HepG2 (cell line): Measurements from ENCODE around the gene SEC14L5. TPM values are rescaled to one million over a fixed set of nuclear protein-coding genes. Genes with fewer than 3 reads are reported as not detected.

ENCODE experiments used
- ATF7 ChIP-seq, 2 experiments: fragments of 450-650 bp in 1 of 2; sonication (generic) in 1 of 2; formaldehyde crosslinking in 1 of 2; IDR thresholded peaks; 2 replicates each; pipeline versions ENCODE4 v1.4.0 to v1.6.1; 2016 to 2020; ENCODE audit warnings: antibody characterized with exemption in 1 of 2, mild to moderate bottlenecking in 1 of 2, missing genetic modification reagents in 1 of 2
- ESRRA ChIP-seq: sonication (generic); formaldehyde crosslinking; IDR thresholded peaks from 2 replicates; pipeline ENCODE4 v1.5.1; 2020; ENCODE audit warnings: mild to moderate bottlenecking, low read depth, missing genetic modification reagents
- FOXO1 ChIP-seq: sonication (generic); formaldehyde crosslinking; IDR thresholded peaks from 2 replicates; pipeline ENCODE4 v1.4.0; 2020; ENCODE audit warnings: missing genetic modification reagents
- GPN1 ChIP-seq: sonication (generic); formaldehyde crosslinking; IDR thresholded peaks from 2 replicates; pipeline ENCODE4 v1.5.1; 2020; ENCODE audit warnings: missing genetic modification reagents, borderline replicate concordance
- HMGA1 ChIP-seq: sonication (generic); formaldehyde crosslinking; conservative IDR thresholded peaks from 2 replicates; pipeline ENCODE4 v1.4.0; 2020; ENCODE audit warnings: missing genetic modification reagents
- HNRNPK ChIP-seq: fragments of 200-400 bp; formaldehyde crosslinking; IDR thresholded peaks from 2 replicates; pipeline ENCODE4 v1.6.1; 2018; ENCODE audit warnings: low read length, low read depth, moderate library complexity, mild to moderate bottlenecking; ENCODE audit not compliant: poor library complexity, severe bottlenecking
- KLF16 ChIP-seq, 2 experiments: sonication (generic) in 1 of 2; formaldehyde crosslinking in 1 of 2; IDR thresholded peaks; 2 replicates each; pipeline versions ENCODE4 v1.6.1 to v1.8.0; 2016 to 2023; ENCODE audit warnings: missing genetic modification reagents in 2 of 2, missing compliant biosample characterization in 1 of 2
- MEIS1 ChIP-seq: sonication (generic); formaldehyde crosslinking; IDR thresholded peaks from 2 replicates; pipeline ENCODE4 v1.9.0; 2021; ENCODE audit warnings: mild to moderate bottlenecking, missing genetic modification reagents, moderate library complexity, borderline replicate concordance
- MXD3 ChIP-seq: IDR thresholded peaks from 2 replicates; pipeline ENCODE4 v1.6.1; 2016; ENCODE audit warnings: mild to moderate bottlenecking, missing biosample characterization, missing genetic modification reagents
- NR2F2 ChIP-seq: IDR thresholded peaks from 2 replicates; pipeline ENCODE4 v1.6.1; 2012; ENCODE audit warnings: low read depth, inconsistent platforms, borderline replicate concordance
- NR2F6 ChIP-seq, 2 experiments: IDR thresholded peaks; 2 replicates each; pipeline ENCODE4 v1.6.1; 2016; ENCODE audit warnings: antibody characterized with exemption in 1 of 2, mild to moderate bottlenecking in 1 of 2
- RARG ChIP-seq: sonication (generic); formaldehyde crosslinking; IDR thresholded peaks from 2 replicates; pipeline ENCODE4 v1.4.0; 2020; ENCODE audit warnings: low read depth, mild to moderate bottlenecking, missing genetic modification reagents
- RCOR2 ChIP-seq: IDR thresholded peaks from 2 replicates; pipeline ENCODE4 v1.6.1; 2016; ENCODE audit warnings: missing biosample characterization, missing genetic modification reagents
- RFXANK ChIP-seq: IDR thresholded peaks from 2 replicates; pipeline ENCODE4 v1.6.1; 2016
- SOX6 ChIP-seq, 2 experiments: fragments of 450-650 bp in 1 of 2; sonication (generic) in 1 of 2; formaldehyde crosslinking in 1 of 2; IDR thresholded peaks; 2 replicates each; pipeline versions ENCODE4 v1.4.0 to v1.6.1; 2017 to 2020; ENCODE audit warnings: antibody characterized with exemption in 1 of 2, mild to moderate bottlenecking in 1 of 2, missing genetic modification reagents in 1 of 2
- SRY ChIP-seq: sonication (generic); formaldehyde crosslinking; IDR thresholded peaks from 2 replicates; pipeline ENCODE4 v1.8.0; 2022; ENCODE audit warnings: mild to moderate bottlenecking, missing genetic modification reagents
- ZNF547 ChIP-seq: sonication (generic); formaldehyde crosslinking; IDR thresholded peaks from 2 replicates; pipeline ENCODE4 v1.5.1; 2020; ENCODE audit warnings: mild to moderate bottlenecking, missing genetic modification reagents
- ZNF563 ChIP-seq: sonication (generic); formaldehyde crosslinking; IDR thresholded peaks from 2 replicates; pipeline ENCODE4 v1.8.0; 2022; ENCODE audit warnings: mild to moderate bottlenecking, moderate library complexity, missing genetic modification reagents
- ZNF704 ChIP-seq: sonication (generic); formaldehyde crosslinking; IDR thresholded peaks from 2 replicates; pipeline ENCODE4 v1.8.1; 2023; ENCODE audit warnings: mild to moderate bottlenecking, inconsistent platforms, moderate library complexity, missing genetic modification reagents, borderline replicate concordance
- polyA plus RNA-seq, 8 experiments: library from polyadenylated mRNA; depleted of rRNA in 3 of 8; stranded (reverse) in 7 of 8; unstranded in 1 of 8; fragments of >200 nt; fragmentation: Illumina TruSeq in 4 of 8; extraction: Trizol in 4 of 8; gene quantifications; 2 replicates each; pipeline versions ENCODE4 v1.2.1 to v1.2.3, GENCODE V29; 2011 to 2016; ENCODE audit warnings: low read depth in 4 of 8, missing spikeins in 1 of 8, mixed read lengths in 1 of 8; ENCODE audit not compliant: insufficient read depth in 1 of 8
- total RNA-seq, 5 experiments: library from RNA; depleted of rRNA; stranded (reverse); fragments of >200 nt; fragmentation: Illumina TruSeq; extraction: Trizol; gene quantifications; 2 replicates each; pipeline ENCODE4 v1.2.3, GENCODE V29; 2016; ENCODE audit warnings: low read depth in 1 of 5
- TF ChIP-seq, protein P1 (sequence below): sonication (generic); formaldehyde crosslinking; IDR thresholded peaks from 2 replicates; pipeline ENCODE4 v1.4.0; 2020; ENCODE audit warnings: missing genetic modification reagents; ENCODE audit errors: not compliant biosample characterization
- TF ChIP-seq, protein P2 (sequence below): sonication (generic); formaldehyde crosslinking; IDR thresholded peaks from 2 replicates; pipeline ENCODE4 v1.4.0; 2020; ENCODE audit warnings: mild to moderate bottlenecking, missing genetic modification reagents

SEC14L5 gene
- total and polyA plus RNA-seq, 2 of the 13 experiments (the other 11 are each of a cell fraction or from before 2014, with no cell fraction given): 0.40 to 0.42 TPM

DNA sequence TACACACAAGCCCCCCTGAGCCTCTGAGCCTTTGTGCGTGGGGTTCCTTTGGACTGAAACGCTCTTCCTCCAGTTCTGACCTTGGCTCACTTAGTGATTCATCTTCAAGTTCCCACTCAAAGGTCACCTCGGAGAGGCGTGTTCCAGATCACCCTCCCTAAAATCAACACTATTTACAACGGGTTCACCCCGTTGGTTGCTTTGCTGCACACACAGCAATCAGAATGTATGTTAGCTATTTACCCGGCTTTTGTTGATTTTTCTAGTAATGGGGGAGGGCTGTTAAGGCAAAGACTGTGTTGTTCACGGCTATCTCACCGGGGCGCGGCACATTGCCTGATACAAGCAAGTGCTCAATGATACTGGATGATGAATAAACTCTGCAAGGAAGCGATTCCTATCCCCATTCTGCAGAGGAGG is 74.6 kb downstream of the SEC14L5 start (continued):
- no peak for TF ChIP-seq ZNF704 (CRISPR knock-in tag)
- no peak for TF ChIP-seq MXD3
- no peak for TF ChIP-seq FOXO1 (CRISPR knock-in tag)
- TF ChIP-seq NR2F6 (IDR thresholded peaks at IDR 0.05): peak; percentile 60
- peak; percentile 68; the same call in 1 of the 2 replicates for TF ChIP-seq NR2F6 (CRISPR knock-in tag; IDR thresholded peaks at IDR 0.05)
- TF ChIP-seq SRY: no peak
- TF ChIP-seq RFXANK (CRISPR knock-in tag): no peak
- no peak for TF ChIP-seq ZNF563 (CRISPR knock-in tag)
- TF ChIP-seq MEIS1 (CRISPR knock-in tag): 0 out of 2 replicates have a peak, but pooled peaks have one; percentile 42
- TF ChIP-seq HMGA1 (CRISPR knock-in tag): no peak
- TF ChIP-seq ZNF547: 0 out of 2 replicates have a peak, but pooled peaks have one; percentile 6
- no peak for TF ChIP-seq ATF7 (IDR thresholded peaks at IDR 0.05)
- TF ChIP-seq ATF7 (CRISPR knock-in tag; IDR thresholded peaks at IDR 0.05): no peak
- TF ChIP-seq RARG (CRISPR knock-in tag): no peak
- TF ChIP-seq KLF16 (CRISPR knock-in tag; IDR thresholded peaks at IDR 0.05): no peak
- TF ChIP-seq ESRRA (CRISPR knock-in tag): no peak; the same call in 1 of the 2 replicates
- TF ChIP-seq, protein P1, sequence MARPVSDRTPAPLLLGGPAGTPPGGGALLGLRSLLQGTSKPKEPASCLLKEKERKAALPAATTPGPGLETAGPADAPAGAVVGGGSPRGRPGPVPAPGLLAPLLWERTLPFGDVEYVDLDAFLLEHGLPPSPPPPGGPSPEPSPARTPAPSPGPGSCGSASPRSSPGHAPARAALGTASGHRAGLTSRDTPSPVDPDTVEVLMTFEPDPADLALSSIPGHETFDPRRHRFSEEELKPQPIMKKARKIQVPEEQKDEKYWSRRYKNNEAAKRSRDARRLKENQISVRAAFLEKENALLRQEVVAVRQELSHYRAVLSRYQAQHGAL (CRISPR knock-in tag): no peak
- no peak for TF ChIP-seq GPN1 (CRISPR knock-in tag)
- no peak for TF ChIP-seq SOX6 (IDR thresholded peaks at IDR 0.05)
- TF ChIP-seq SOX6 (CRISPR knock-in tag; IDR thresholded peaks at IDR 0.05): peak; percentile 58; the same call in 1 of the 2 replicates
- no peak for TF ChIP-seq HNRNPK
- TF ChIP-seq, protein P2, sequence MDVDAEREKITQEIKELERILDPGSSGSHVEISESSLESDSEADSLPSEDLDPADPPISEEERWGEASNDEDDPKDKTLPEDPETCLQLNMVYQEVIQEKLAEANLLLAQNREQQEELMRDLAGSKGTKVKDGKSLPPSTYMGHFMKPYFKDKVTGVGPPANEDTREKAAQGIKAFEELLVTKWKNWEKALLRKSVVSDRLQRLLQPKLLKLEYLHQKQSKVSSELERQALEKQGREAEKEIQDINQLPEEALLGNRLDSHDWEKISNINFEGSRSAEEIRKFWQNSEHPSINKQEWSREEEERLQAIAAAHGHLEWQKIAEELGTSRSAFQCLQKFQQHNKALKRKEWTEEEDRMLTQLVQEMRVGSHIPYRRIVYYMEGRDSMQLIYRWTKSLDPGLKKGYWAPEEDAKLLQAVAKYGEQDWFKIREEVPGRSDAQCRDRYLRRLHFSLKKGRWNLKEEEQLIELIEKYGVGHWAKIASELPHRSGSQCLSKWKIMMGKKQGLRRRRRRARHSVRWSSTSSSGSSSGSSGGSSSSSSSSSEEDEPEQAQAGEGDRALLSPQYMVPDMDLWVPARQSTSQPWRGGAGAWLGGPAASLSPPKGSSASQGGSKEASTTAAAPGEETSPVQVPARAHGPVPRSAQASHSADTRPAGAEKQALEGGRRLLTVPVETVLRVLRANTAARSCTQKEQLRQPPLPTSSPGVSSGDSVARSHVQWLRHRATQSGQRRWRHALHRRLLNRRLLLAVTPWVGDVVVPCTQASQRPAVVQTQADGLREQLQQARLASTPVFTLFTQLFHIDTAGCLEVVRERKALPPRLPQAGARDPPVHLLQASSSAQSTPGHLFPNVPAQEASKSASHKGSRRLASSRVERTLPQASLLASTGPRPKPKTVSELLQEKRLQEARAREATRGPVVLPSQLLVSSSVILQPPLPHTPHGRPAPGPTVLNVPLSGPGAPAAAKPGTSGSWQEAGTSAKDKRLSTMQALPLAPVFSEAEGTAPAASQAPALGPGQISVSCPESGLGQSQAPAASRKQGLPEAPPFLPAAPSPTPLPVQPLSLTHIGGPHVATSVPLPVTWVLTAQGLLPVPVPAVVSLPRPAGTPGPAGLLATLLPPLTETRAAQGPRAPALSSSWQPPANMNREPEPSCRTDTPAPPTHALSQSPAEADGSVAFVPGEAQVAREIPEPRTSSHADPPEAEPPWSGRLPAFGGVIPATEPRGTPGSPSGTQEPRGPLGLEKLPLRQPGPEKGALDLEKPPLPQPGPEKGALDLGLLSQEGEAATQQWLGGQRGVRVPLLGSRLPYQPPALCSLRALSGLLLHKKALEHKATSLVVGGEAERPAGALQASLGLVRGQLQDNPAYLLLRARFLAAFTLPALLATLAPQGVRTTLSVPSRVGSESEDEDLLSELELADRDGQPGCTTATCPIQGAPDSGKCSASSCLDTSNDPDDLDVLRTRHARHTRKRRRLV (CRISPR knock-in tag): no peak
- peak; percentile 60; the same call in 1 of the 2 replicates for TF ChIP-seq RCOR2
- peak; percentile 45; the same call in 1 of the 2 replicates for TF ChIP-seq NR2F2
